ENCODE results near the gene MEGF11. TPM values are rescaled to one million over a fixed set of nuclear protein-coding genes. Genes with fewer than 3 reads are reported as not detected.

The MEGF11 gene
- total and polyA plus RNA-seq, 2 donors (not counting 1 experiment from before 2014, with no cell fraction given): under 0.01 TPM; not detected in 1

DNA sequence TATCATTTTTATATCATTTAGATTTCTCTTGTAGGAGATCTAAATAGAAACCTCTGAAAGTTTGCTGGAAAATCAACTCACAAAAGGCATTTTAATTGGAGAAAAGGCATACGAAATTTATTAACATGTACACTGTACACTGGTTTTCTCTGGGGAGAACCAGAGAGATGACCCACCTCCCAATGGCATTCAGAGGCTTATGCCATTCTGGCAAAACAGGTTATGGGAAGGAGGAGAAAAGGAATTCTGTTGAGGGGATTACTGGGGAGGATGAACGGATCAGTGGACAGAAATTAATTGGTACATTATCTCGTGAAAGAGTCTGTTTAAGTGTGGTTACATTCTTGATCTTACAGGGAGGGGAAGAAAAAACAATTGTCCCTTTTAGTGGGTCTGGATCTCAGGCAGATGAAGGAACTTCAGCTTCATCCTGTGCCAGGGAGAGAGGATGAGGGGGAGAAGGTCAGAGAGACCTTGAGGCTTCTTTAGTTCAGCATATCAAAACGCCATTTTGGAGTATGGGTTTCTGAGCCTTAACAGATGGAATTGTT is 367.8 kb downstream of the MEGF11 start:
- H2AFZ ChIP-seq (ENCODE audit: low read length): no peak overlapping the region
- DNase-seq (ENCODE audit: low read depth in 2 of 2): no peak
- TF ChIP-seq EZH2 (IDR thresholded peaks at IDR 0.05; ENCODE audit: low read length, missing control alignments): no peak
- TF ChIP-seq, protein P1, sequence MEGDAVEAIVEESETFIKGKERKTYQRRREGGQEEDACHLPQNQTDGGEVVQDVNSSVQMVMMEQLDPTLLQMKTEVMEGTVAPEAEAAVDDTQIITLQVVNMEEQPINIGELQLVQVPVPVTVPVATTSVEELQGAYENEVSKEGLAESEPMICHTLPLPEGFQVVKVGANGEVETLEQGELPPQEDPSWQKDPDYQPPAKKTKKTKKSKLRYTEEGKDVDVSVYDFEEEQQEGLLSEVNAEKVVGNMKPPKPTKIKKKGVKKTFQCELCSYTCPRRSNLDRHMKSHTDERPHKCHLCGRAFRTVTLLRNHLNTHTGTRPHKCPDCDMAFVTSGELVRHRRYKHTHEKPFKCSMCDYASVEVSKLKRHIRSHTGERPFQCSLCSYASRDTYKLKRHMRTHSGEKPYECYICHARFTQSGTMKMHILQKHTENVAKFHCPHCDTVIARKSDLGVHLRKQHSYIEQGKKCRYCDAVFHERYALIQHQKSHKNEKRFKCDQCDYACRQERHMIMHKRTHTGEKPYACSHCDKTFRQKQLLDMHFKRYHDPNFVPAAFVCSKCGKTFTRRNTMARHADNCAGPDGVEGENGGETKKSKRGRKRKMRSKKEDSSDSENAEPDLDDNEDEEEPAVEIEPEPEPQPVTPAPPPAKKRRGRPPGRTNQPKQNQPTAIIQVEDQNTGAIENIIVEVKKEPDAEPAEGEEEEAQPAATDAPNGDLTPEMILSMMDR (conservative IDR thresholded peaks at IDR 0.05 in 1 of 2, IDR thresholded peaks at IDR 0.05 in 1 of 2; ENCODE audit: low read depth in 1 of 2, low read length in 2 of 2): no peak
- no peaks in the 10 kb centered on the region for H3K4me1 ChIP-seq (ENCODE audit: control insufficient read depth, extremely low read depth, insufficient read depth, low read length)
- no peak overlapping the region for H3K4me3 ChIP-seq (replicated peaks in 1 of 4; ENCODE audit: control extremely low read depth in 1 of 4, insufficient read depth in 1 of 4, low read depth in 3 of 4, low read length in 4 of 4)
- H3K27ac ChIP-seq (ENCODE audit: insufficient read depth, low read length): no peak overlapping the region
- H3K9me3 ChIP-seq (ENCODE audit: control insufficient read depth, insufficient read depth, low read depth, low read length): no peaks in the 10 kb centered on the region
- H3K9ac ChIP-seq (ENCODE audit: insufficient read depth, low read length): no peak overlapping the region
- H3K36me3 ChIP-seq (ENCODE audit: control insufficient read depth, insufficient read depth, low read length): no peaks in the 10 kb centered on the region
- no peaks in the 10 kb centered on the region for H3K27me3 ChIP-seq (ENCODE audit: control insufficient read depth, insufficient read depth, low read length)
- H4K20me1 ChIP-seq (ENCODE audit: control insufficient read depth, extremely low read depth, insufficient read depth, low read length): no peaks in the 10 kb centered on the region
- no peaks in the 10 kb centered on the region for H3K79me2 ChIP-seq (ENCODE audit: control insufficient read depth, insufficient read depth, low read length)
- no peak overlapping the region for H3K4me2 ChIP-seq (ENCODE audit: extremely low read depth, insufficient read depth, low read length)

DNA sequence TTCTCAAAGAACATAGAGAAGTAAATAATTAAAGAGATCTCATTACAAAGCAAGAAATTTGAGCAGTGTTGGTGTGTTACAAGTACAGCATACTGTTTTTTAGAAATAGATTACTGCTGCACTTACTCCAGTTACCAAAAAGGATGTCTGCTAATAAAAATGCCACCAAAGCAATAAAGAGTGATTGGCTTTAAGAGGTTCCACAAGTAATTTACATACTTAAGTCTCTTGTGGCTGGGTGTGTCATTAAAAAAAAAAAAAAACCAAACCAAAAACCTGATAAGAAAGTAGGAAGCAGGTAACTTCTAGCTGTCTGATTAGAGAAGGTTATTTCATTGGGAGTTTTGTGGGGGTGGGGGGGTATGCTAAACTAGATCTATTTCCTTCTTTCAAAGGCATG is 369.0 kb downstream of the MEGF11 start:
- TF ChIP-seq EZH2 (IDR thresholded peaks at IDR 0.05; ENCODE audit: low read length, missing control alignments): no peak
- TF ChIP-seq, protein P1 (conservative IDR thresholded peaks at IDR 0.05 in 1 of 2, IDR thresholded peaks at IDR 0.05 in 1 of 2; ENCODE audit: low read depth in 1 of 2, low read length in 2 of 2): no peak
- no peaks in the 10 kb centered on the region for H3K36me3 ChIP-seq (ENCODE audit: control insufficient read depth, insufficient read depth, low read length)

DNA sequence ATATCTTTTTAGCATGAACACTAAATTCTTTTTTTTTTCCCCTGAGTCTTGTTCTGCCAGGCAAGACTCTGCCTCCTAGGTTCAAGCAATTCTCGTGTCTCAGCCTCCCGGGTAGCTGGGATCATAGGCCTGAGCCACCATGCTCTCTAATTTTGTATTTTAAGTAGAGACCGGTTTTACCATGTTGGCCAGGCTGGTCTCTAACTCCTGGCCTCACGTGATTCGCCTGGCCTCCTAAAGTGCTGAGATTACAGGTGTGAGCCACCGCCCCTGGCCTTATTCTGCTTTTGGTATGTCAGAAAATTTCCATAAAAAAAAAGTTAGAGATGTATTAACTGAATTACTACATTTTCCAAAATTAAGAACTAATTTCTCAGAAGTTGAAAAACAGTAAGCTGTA is 370.0 kb downstream of the MEGF11 start:
- Histone ChIP-seq H3K9me3 (ENCODE audit: control insufficient read depth, insufficient read depth, low read depth, low read length) (no peaks in the 10 kb centered on the region), H2AFZ (ENCODE audit: low read length) (no peak overlapping the region), H3K4me3 (replicated peaks in 1 of 4; ENCODE audit: control extremely low read depth in 1 of 4, insufficient read depth in 1 of 4, low read depth in 3 of 4, low read length in 4 of 4) (no peak overlapping the region), H3K4me1 (ENCODE audit: control insufficient read depth, extremely low read depth, insufficient read depth, low read length) (no peaks in the 10 kb centered on the region), H4K20me1 (ENCODE audit: control insufficient read depth, extremely low read depth, insufficient read depth, low read length) (no peaks in the 10 kb centered on the region), H3K9ac (ENCODE audit: insufficient read depth, low read length) (no peak overlapping the region), H3K79me2 (ENCODE audit: control insufficient read depth, insufficient read depth, low read length) (no peaks in the 10 kb centered on the region), H3K27me3 (ENCODE audit: control insufficient read depth, insufficient read depth, low read length) (no peaks in the 10 kb centered on the region), H3K36me3 (ENCODE audit: control insufficient read depth, insufficient read depth, low read length) (no peaks in the 10 kb centered on the region), H3K4me2 (ENCODE audit: extremely low read depth, insufficient read depth, low read length) (no peak overlapping the region), H3K27ac (ENCODE audit: insufficient read depth, low read length) (no peak overlapping the region)
- DNase-seq (ENCODE audit: low read depth in 2 of 2): no peak
- no peak for TF ChIP-seq EZH2 (IDR thresholded peaks at IDR 0.05; ENCODE audit: low read length, missing control alignments)
- TF ChIP-seq, protein P1 (conservative IDR thresholded peaks at IDR 0.05 in 1 of 2, IDR thresholded peaks at IDR 0.05 in 1 of 2; ENCODE audit: low read depth in 1 of 2, low read length in 2 of 2): no peak

More for the DNA sequence above, 369.0 kb downstream of the MEGF11 start:
- Histone ChIP-seq H3K4me1 (ENCODE audit: control insufficient read depth, extremely low read depth, insufficient read depth, low read length) (no peaks in the 10 kb centered on the region), H3K79me2 (ENCODE audit: control insufficient read depth, insufficient read depth, low read length) (no peaks in the 10 kb centered on the region), H2AFZ (ENCODE audit: low read length) (no peak overlapping the region), H3K9ac (ENCODE audit: insufficient read depth, low read length) (no peak overlapping the region), H3K9me3 (ENCODE audit: control insufficient read depth, insufficient read depth, low read depth, low read length) (no peaks in the 10 kb centered on the region), H4K20me1 (ENCODE audit: control insufficient read depth, extremely low read depth, insufficient read depth, low read length) (no peaks in the 10 kb centered on the region), H3K4me2 (ENCODE audit: extremely low read depth, insufficient read depth, low read length) (no peak overlapping the region), H3K27me3 (ENCODE audit: control insufficient read depth, insufficient read depth, low read length) (no peaks in the 10 kb centered on the region), H3K4me3 (replicated peaks in 1 of 4; ENCODE audit: control extremely low read depth in 1 of 4, insufficient read depth in 1 of 4, low read depth in 3 of 4, low read length in 4 of 4) (no peak overlapping the region), H3K27ac (ENCODE audit: insufficient read depth, low read length) (no peak overlapping the region)
- DNase-seq (ENCODE audit: low read depth in 2 of 2): no peak
